Measurements from ENCODE around the gene PDE6D.
A peak's percentile ranks its signal among the peaks of the same experiment; 100 is the strongest.

The PDE6D gene

DNA sequence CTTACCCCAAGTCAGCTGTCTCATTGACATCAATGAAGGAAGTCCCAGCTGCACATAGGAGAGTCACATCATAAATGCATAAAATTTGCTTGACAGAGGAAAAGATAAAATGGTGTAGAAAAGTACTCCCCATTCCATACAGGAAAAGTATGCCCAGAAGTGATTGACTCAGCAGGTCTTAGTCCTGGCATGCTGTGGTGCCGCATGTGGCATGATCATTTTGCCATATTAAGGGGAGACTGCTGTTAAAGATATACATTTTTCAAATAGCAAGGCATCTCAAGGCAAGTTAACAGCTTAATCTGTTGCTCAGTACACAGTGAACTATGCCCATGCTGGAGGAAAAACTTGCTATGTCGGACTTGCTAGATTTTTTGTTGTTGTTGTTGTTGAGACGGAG lies 13.3 kb upstream of the PDE6D start:
- peaks cover 4% of the 10 kb centered on the region for H3K4me1 ChIP-seq (ENCODE audit: insufficient read depth, low read length)
- H3K4me3 ChIP-seq (ENCODE audit: low read depth in 1 of 2, low read length in 2 of 2): no peak overlapping the region
- H3K9me3 ChIP-seq (ENCODE audit: low read length): no peaks in the 10 kb centered on the region
- H3K36me3 ChIP-seq (ENCODE audit: insufficient read depth, low read length): peaks cover 59% of the 10 kb centered on the region
- no peak overlapping the region for H3K27ac ChIP-seq (ENCODE audit: low read depth, low read length)
- H3K27me3 ChIP-seq (ENCODE audit: control insufficient read depth in 1 of 2, insufficient read depth in 2 of 2, low read length in 2 of 2): no peaks in the 10 kb centered on the region
- no peak overlapping the region for H3K9ac ChIP-seq (ENCODE audit: low read length)

DNA sequence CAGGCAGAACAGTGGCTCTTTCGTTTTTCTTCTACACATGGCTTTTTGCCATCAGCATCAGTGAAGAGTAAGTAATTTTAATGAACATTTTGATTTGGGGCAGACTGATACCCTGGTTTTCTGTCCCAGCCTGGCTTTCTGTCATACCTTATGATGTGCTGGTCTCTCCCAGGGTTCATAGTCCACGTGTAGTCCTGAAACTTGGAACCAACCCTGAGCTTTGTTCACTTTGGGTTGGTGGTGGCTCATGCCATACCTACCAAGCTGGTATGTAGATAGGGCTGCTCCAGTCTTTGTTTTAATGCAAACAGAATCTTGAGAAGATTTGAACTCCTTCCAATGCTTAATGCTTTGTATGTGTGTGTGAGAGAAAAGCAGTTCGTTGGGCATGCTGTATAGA lies 10.0 kb upstream of the PDE6D start:
- H3K9me3 ChIP-seq (ENCODE audit: low read length): no peaks in the 10 kb centered on the region
- H3K27ac ChIP-seq (ENCODE audit: low read depth, low read length): no peak overlapping the region
- H3K4me3 ChIP-seq (ENCODE audit: low read depth in 1 of 2, low read length in 2 of 2): no peak overlapping the region
- no peak overlapping the region for H3K9ac ChIP-seq (ENCODE audit: low read length)
- no peaks in the 10 kb centered on the region for H3K27me3 ChIP-seq (ENCODE audit: control insufficient read depth in 1 of 2, insufficient read depth in 2 of 2, low read length in 2 of 2)
- H3K4me1 ChIP-seq (ENCODE audit: insufficient read depth, low read length): peaks cover 21% of the 10 kb centered on the region
- peaks cover 36% of the 10 kb centered on the region for H3K36me3 ChIP-seq (ENCODE audit: insufficient read depth, low read length)

DNA sequence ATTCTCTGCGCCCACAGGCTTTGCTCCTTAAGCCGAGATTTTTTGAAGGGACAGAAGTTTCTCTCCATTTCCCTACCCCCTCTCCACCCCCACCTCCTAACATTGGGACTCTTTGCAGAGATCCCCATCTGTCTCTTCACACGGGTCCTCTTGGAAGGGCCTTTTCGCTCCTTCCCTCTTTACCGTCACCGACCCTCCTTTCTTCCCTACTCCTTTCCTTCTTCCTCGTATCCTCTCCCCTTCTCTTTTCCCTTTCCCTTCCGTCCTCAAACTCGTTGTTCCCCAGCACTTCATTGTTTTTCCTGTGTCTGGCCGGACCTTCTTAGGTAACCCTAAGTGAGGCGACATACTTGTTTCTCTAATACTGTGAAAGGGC lies 5.8 kb upstream of the PDE6D start:
- Histone ChIP-seq H3K9ac (ENCODE audit: low read length) (peak overlapping the region; percentile 73), H3K27ac (ENCODE audit: low read depth, low read length) (no peak overlapping the region), H3K4me3 (ENCODE audit: low read depth in 1 of 2, low read length in 2 of 2) (peak overlapping the region; percentile 59 to 89), H3K9me3 (ENCODE audit: low read length) (no peaks in the 10 kb centered on the region), H3K27me3 (ENCODE audit: control insufficient read depth in 1 of 2, insufficient read depth in 2 of 2, low read length in 2 of 2) (no peaks in the 10 kb centered on the region), H3K4me1 (ENCODE audit: insufficient read depth, low read length) (peaks cover 45% of the 10 kb centered on the region), H3K36me3 (ENCODE audit: insufficient read depth, low read length) (peaks cover 15% of the 10 kb centered on the region)

DNA sequence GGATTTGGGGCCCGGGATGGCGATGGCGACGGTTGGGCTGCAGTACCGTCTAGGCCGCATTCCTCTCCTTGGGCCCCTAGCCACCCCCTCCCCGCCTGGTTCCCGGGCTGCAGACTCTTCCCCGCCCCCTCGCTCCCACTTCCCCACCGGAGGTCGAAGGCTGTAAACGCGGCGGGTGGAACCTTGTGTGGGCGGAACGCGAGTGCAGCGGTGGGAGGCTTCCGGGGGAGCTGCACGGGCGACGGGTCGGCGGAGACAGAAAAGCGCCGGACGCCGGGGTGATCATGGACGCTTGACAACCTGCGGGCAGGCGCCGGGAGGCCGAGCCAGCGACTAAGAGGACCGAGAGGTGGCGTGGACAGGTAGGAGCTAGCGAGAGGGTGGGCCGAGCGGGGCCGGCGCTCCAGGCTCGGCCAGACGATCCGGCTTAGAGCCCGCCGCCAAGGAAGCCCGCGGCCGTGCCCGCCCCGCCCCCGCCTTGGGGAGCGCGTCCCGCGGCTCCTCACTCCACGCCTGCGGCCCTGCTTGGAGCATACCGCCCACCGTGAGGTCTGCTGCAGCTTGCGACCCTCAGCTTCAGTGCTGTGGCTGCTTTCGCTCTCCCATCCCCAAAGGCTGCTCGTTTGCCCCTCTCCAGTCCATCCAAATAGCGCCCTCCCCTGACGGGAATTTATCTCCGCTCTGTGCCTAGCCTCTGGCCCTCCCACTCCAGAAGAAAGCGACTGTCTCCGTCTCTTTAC lies 5.3 kb upstream of the PDE6D start, which contains the start of gene COPS7B:
TSS of gene COPS7B (plus strand) at position 269 of the 740 bp plus-strand sequence. CDS start 2,126 bp downstream, outside the sequence.
- H3K36me3 ChIP-seq (ENCODE audit: insufficient read depth, low read length): peaks cover 10% of the 10 kb centered on the region
- H3K27me3 ChIP-seq (ENCODE audit: control insufficient read depth in 1 of 2, insufficient read depth in 2 of 2, low read length in 2 of 2): no peaks in the 10 kb centered on the region
- H3K4me1 ChIP-seq (ENCODE audit: insufficient read depth, low read length): peaks cover 45% of the 10 kb centered on the region
- H3K4me3 ChIP-seq (ENCODE audit: low read depth in 1 of 2, low read length in 2 of 2): peak within 1 kb of the TSS; percentile 59 to 89
- peak within 1 kb of the TSS; percentile 73 for H3K9ac ChIP-seq (ENCODE audit: low read length)
- H3K9me3 ChIP-seq (ENCODE audit: low read length): no peaks in the 10 kb centered on the region
- H3K27ac ChIP-seq (ENCODE audit: low read depth, low read length): peak within 1 kb of the TSS; percentile 64

DNA sequence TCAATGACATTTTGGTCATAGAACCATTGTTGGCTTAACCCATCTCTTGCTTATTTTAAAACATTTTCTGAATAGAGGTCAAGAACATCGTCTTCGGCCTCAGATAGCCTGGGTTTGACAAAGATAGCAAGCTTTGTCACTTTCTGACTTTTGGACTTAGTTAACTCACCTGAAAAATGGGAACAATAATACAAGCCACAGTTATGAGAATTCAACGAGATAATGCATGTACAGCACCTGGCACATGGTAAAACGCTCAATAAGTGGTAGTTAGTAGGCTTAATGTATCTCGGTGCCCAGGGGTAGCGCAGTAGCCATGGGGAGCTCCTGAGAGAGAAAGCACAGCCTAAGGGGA lies 4.7 kb upstream of the PDE6D start:
- Histone ChIP-seq H3K4me1 (ENCODE audit: insufficient read depth, low read length) (peaks cover 45% of the 10 kb centered on the region), H3K36me3 (ENCODE audit: insufficient read depth, low read length) (peaks cover 6% of the 10 kb centered on the region), H3K4me3 (ENCODE audit: low read depth in 1 of 2, low read length in 2 of 2) (peak overlapping the region; percentile 59 to 89), H3K9ac (ENCODE audit: low read length) (no peak overlapping the region), H3K9me3 (ENCODE audit: low read length) (no peaks in the 10 kb centered on the region), H3K27ac (ENCODE audit: low read depth, low read length) (peak overlapping the region; percentile 64), H3K27me3 (ENCODE audit: control insufficient read depth in 1 of 2, insufficient read depth in 2 of 2, low read length in 2 of 2) (no peaks in the 10 kb centered on the region)

DNA sequence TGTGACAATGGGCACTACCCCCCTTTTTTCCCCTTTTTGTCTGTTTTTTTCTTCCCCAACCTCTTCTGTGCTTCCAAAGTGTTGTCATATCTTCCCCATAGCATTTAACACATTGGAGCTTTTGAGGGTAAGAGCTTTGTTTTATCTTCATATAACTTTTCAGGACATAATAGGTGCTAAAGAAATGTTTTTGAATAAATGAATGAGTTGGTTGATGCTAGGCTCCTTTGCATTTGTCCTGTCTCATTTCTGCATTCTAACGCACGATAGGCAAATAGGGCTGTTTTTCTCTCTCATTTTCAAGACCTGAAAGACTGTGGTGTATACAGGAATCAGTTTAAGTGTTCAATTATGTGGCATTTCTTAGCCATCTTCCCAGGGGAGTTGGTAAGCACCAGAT lies 4.3 kb upstream of the PDE6D start:
- peaks cover 45% of the 10 kb centered on the region for H3K4me1 ChIP-seq (ENCODE audit: insufficient read depth, low read length)
- H3K4me3 ChIP-seq (ENCODE audit: low read depth in 1 of 2, low read length in 2 of 2): peak overlapping the region in 1 of 2 donors; percentile 89
- no peaks in the 10 kb centered on the region for H3K27me3 ChIP-seq (ENCODE audit: control insufficient read depth in 1 of 2, insufficient read depth in 2 of 2, low read length in 2 of 2)
- peaks cover 6% of the 10 kb centered on the region for H3K36me3 ChIP-seq (ENCODE audit: insufficient read depth, low read length)
- no peaks in the 10 kb centered on the region for H3K9me3 ChIP-seq (ENCODE audit: low read length)
- H3K27ac ChIP-seq (ENCODE audit: low read depth, low read length): no peak overlapping the region
- H3K9ac ChIP-seq (ENCODE audit: low read length): no peak overlapping the region

DNA sequence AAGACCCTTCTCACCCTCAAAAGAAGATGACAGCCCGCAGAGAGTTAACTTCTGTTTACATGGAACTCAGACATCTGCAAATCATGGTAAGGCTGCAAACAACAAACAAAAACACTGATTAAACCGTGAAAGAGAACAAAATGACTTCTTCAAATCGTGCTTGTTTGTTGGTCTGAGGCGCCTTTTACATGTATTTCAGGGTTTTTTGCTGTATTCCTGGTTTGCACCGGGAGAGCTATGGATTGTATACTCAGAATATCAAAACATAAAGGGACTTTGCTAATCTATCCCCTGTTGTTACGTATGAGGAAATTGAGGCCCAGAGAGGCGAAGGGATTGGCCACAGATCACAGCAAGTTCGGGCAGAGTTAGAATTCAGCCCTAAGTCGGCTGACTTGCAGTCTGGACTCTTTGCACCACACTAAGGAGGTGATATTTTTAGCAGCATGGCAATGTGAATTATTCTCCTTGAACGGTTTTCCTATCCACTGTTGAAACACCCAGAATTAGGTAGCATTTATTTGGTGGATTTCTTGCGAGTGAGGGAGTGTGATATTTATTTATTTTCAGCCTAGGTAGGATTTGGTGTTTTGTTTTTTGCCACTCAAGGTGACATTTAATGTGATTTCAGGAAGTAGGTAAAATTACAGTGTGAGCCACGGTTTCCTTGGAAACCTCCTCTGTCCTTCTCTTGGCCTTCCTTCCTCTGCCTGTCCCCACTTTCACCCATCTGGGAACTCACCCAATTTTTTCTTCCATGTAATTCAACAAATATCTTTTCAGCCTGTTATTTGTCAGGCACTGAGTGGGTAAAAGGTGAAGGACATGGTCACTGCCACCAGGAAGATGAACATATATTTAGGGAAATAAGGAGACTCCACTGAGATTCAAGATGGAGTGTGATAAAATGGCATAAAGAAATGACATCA lies 980 bp upstream of the PDE6D start:
- H3K9ac ChIP-seq (ENCODE audit: low read length): peak overlapping the region; percentile 50
- peak overlapping the region; percentile 34 to 82 for H3K4me3 ChIP-seq (ENCODE audit: low read depth in 1 of 2, low read length in 2 of 2)
- H3K27ac ChIP-seq (ENCODE audit: low read depth, low read length): peak overlapping the region; percentile 83
- H3K36me3 ChIP-seq (ENCODE audit: insufficient read depth, low read length): no peaks in the 10 kb centered on the region
- H3K9me3 ChIP-seq (ENCODE audit: low read length): no peaks in the 10 kb centered on the region
- H3K4me1 ChIP-seq (ENCODE audit: insufficient read depth, low read length): peaks cover 41% of the 10 kb centered on the region
- no peaks in the 10 kb centered on the region for H3K27me3 ChIP-seq (ENCODE audit: control insufficient read depth in 1 of 2, insufficient read depth in 2 of 2, low read length in 2 of 2)

DNA sequence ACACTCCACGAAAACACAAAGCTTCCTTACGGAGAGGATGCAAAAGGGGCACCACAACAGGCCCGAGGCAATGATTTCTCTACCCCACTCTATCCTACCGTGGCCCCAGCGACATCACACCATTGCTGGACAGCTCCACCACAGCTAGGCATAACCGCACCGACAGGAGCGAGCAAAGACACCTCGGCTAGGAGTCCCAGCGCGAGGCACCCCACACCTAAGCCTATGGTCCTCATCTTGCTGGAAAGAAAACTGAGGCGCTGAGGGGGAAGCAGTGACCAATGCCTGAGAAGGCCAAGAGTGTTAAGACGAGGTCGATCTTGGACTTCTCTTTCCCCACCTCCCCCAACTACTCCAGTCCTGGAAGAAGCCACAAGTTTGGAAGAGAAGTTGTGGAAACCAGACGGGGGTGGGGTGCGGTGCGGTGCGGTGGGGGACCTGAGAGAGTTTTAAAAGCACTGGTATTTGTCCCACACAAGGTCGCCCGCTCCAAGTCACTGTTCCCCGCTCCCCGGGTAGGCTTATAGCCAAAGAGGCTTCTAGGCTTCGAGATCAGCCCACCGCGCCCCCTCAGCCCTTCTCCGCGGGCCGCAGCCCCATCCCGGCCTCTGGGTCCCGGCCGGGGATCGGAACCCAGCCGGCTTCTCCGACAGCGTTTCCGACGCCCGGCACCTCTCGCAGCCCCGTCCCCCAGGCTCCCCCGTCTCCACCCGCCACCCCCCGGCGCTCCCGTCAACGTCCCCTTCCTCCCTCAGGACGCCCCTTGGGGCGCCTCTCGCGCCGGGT lies 766 bp downstream of the PDE6D start:
- Histone ChIP-seq H3K4me3 (ENCODE audit: low read depth in 1 of 2, low read length in 2 of 2) (peak overlapping the region; percentile 34 to 82), H3K36me3 (ENCODE audit: insufficient read depth, low read length) (no peaks in the 10 kb centered on the region), H3K27ac (ENCODE audit: low read depth, low read length) (peak overlapping the region; percentile 83), H3K9me3 (ENCODE audit: low read length) (no peaks in the 10 kb centered on the region), H3K27me3 (ENCODE audit: control insufficient read depth in 1 of 2, insufficient read depth in 2 of 2, low read length in 2 of 2) (no peaks in the 10 kb centered on the region), H3K4me1 (ENCODE audit: insufficient read depth, low read length) (peaks cover 29% of the 10 kb centered on the region), H3K9ac (ENCODE audit: low read length) (no peak overlapping the region)

DNA sequence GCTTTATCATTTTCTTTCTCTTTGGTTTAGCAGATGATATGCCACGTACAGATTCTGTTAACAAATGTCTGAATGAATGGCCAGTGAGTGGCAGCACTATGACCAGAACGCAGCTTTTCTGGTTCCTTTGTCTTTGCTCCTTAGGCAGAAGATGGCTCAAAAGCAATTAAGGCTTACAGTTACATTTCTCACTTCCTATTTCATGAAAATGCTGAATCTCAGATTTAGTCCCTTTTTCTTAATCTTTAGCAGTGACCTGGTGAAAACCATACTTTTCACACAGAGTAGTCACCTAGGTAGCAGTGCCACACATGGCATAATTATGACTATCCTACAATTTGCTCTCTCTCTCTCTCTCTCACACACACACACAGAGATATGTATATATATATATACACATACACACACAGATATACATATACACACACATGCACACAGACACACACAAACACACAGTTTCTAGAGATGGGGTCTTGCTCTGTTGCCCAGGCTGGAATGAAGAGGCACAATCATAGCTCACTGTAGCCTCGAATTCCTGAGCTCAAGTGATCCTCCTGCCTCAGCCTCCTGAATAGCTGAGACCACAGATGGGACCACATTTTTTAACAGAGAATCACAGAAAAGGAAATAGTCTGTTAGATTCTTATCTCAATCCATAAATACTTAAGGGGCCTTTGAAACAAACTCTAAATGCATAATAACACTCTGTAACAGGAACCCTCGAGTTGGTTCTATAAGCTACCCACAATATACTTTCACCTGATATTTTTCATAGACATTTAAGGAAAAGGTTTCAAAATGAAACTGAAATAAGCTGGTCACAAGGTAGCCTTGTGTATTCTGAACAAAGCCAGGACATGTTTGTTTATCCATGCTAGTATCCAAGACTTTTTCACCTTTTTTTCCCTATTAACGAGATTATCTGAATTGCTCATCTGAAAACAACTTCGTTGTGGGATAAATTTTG lies 11.6 kb downstream of the PDE6D start:
- H3K4me1 ChIP-seq (ENCODE audit: insufficient read depth, low read length): no peaks in the 10 kb centered on the region
- H3K27me3 ChIP-seq (ENCODE audit: control insufficient read depth in 1 of 2, insufficient read depth in 2 of 2, low read length in 2 of 2): no peaks in the 10 kb centered on the region
- H3K27ac ChIP-seq (ENCODE audit: low read depth, low read length): no peak overlapping the region
- H3K9me3 ChIP-seq (ENCODE audit: low read length): no peaks in the 10 kb centered on the region
- H3K9ac ChIP-seq (ENCODE audit: low read length): no peak overlapping the region
- no peaks in the 10 kb centered on the region for H3K36me3 ChIP-seq (ENCODE audit: insufficient read depth, low read length)
- no peak overlapping the region for H3K4me3 ChIP-seq (ENCODE audit: low read depth in 1 of 2, low read length in 2 of 2)

DNA sequence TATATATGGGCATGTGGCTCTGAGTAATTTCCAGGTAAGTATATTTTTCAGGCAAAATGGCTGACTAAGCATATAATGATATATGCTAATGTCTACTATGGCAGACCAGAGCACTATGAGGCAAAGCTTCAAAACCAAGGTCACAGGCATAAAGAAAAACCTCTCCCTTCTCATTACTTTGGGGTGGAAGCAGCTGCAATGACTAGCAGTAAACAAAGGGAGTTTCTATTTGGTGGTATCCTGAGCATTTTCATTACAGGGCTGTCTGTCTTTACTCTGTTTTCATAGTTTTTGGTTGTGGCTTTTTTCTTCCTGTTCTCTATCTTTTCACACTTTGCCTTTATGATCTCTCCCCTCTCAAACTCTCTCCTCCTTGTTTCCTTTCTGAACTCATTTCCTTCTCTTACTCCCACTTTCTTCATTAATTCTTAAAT lies 15.6 kb downstream of the PDE6D start:
- Histone ChIP-seq H3K27me3 (ENCODE audit: control insufficient read depth in 1 of 2, insufficient read depth in 2 of 2, low read length in 2 of 2) (no peaks in the 10 kb centered on the region), H3K9ac (ENCODE audit: low read length) (no peak overlapping the region), H3K4me3 (ENCODE audit: low read depth in 1 of 2, low read length in 2 of 2) (no peak overlapping the region), H3K4me1 (ENCODE audit: insufficient read depth, low read length) (no peaks in the 10 kb centered on the region), H3K27ac (ENCODE audit: low read depth, low read length) (no peak overlapping the region), H3K9me3 (ENCODE audit: low read length) (no peaks in the 10 kb centered on the region), H3K36me3 (ENCODE audit: insufficient read depth, low read length) (no peaks in the 10 kb centered on the region)
